Tibial nerve (tissue), 4 donors: Measurements from ENCODE around the gene ERP44. TPM values are rescaled to one million over a fixed set of nuclear protein-coding genes. Genes with fewer than 3 reads are reported as not detected.

Experiments used
- DNase-seq, 2 donors: peaks; one replicate each; pipeline ENCODE4 v3.0.0-alpha.2; 2019; ENCODE audit warnings: low spot score in 2 of 2
- H3K27ac ChIP-seq, 4 donors: fragments of 200-600 bp; sonication (generic) in 3 of 4; one replicate each; pipeline ENCODE4 v1.5.1; 2017 to 2019; ENCODE audit warnings: mild to moderate bottlenecking in 1 of 4
- H3K27me3 ChIP-seq, 2 donors: fragments of 200-600 bp; sonication (generic) in 1 of 2; one replicate each; pipeline versions ENCODE4 v1.5.1 to v1.6.0; 2017 to 2019
- H3K36me3 ChIP-seq, 3 donors: fragments of 200-600 bp; sonication (generic); one replicate each; pipeline ENCODE4 v1.5.1; 2018 to 2019
- H3K4me1 ChIP-seq, 4 donors: fragments of 200-600 bp; sonication (generic) in 3 of 4; one replicate each; pipeline ENCODE4 v1.5.1; 2017 to 2019
- H3K4me3 ChIP-seq, 4 donors: fragments of 200-600 bp; sonication (generic) in 3 of 4; one replicate each; pipeline ENCODE4 v1.5.1; 2017 to 2019; ENCODE audit warnings: mild to moderate bottlenecking in 1 of 4, moderate library complexity in 1 of 4
- H3K9me3 ChIP-seq, 4 donors: fragments of 200-600 bp; sonication (generic) in 3 of 4; one replicate each; pipeline ENCODE4 v1.5.1; 2017 to 2019
- CTCF ChIP-seq, 5 experiments: fragments of 200-600 bp in 3 of 5; fragments of 450-650 bp in 2 of 5; sonication (generic) in 3 of 5; IDR thresholded peaks; one replicate each; pipeline ENCODE4 v1.5.1; 2016 to 2019; ENCODE audit warnings: antibody characterized with exemption in 5 of 5, mild to moderate bottlenecking in 3 of 5, moderate library complexity in 2 of 5
- EP300 ChIP-seq, 2 donors: sonication (generic); formaldehyde crosslinking; IDR thresholded peaks; one replicate each; pipeline ENCODE4 v1.6.1; 2017; ENCODE audit warnings: antibody characterized with exemption in 2 of 2, mild to moderate bottlenecking in 1 of 2
- POLR2A ChIP-seq, 2 donors: fragments of 450-650 bp; IDR thresholded peaks; one replicate each; pipeline ENCODE4 v1.6.1; 2017; ENCODE audit warnings: antibody characterized with exemption in 2 of 2, mild to moderate bottlenecking in 2 of 2, moderate library complexity in 2 of 2
- WGBS, 2 donors: methylation state at CpG; one replicate each; pipeline ENCODE4 v1.1.5; 2018; 5-methylcytosine and 5-hydroxymethylcytosine counted together
- total RNA-seq, 4 donors: library from RNA; depleted of rRNA; stranded (reverse); fragments of >200 nt; gene quantifications; one replicate each; pipeline ENCODE4 v1.1.0, GENCODE V29; 2016

The ERP44 gene
- total RNA-seq, 4 donors from 2014 or later, result 10.9 to 16.0 (median 13.4) TPM

- no peak overlapping the region for H3K27ac ChIP-seq
- H3K36me3 ChIP-seq, result peaks cover 0 to 25% (median 0%) of the 10 kb centered on the region in 3 donors
- no peak for DNase-seq
- no peaks in the 10 kb centered on the region for H3K27me3 ChIP-seq
- H3K4me3 ChIP-seq, result no peak overlapping the region
- no peak for TF ChIP-seq POLR2A (IDR thresholded peaks at IDR 0.05)
- H3K9me3 ChIP-seq, result peaks cover 0 to 30% (median 2%) of the 10 kb centered on the region in 4 donors
- no peaks in the 10 kb centered on the region for H3K4me1 ChIP-seq
These were observed 112.2 kb downstream of the ERP44 start for GRCh38 chr9:99986642-99987041.

- Histone ChIP-seq H3K27ac (no peak overlapping the region), H3K36me3 (peaks cover 0 to 18% (median 0%) of the 10 kb centered on the region in 3 donors), H3K4me1 (no peaks in the 10 kb centered on the region), H3K4me3 (no peak overlapping the region), H3K9me3 (no peaks in the 10 kb centered on the region), H3K27me3 (no peaks in the 10 kb centered on the region)
- 81% methylated on average over 2 of the region's 2 CpGs for WGBS, 2 donors
- no peak for TF ChIP-seq CTCF (IDR thresholded peaks at IDR 0.05)
- no peak for TF ChIP-seq POLR2A (IDR thresholded peaks at IDR 0.05)
- no peak for TF ChIP-seq EP300 (IDR thresholded peaks at IDR 0.05)
- no peak for DNase-seq
These were observed 118.2 kb downstream of the ERP44 start for GRCh38 chr9:99980598-99980997.

- TF ChIP-seq POLR2A (IDR thresholded peaks at IDR 0.05), result no peak
- TF ChIP-seq CTCF (IDR thresholded peaks at IDR 0.05), result no peak
- no peak for TF ChIP-seq EP300 (IDR thresholded peaks at IDR 0.05)
- Histone ChIP-seq H3K9me3 (no peaks in the 10 kb centered on the region), H3K4me3 (no peak overlapping the region), H3K36me3 (peaks cover 0 to 23% (median 0%) of the 10 kb centered on the region in 3 donors), H3K27me3 (no peaks in the 10 kb centered on the region), H3K27ac (no peak overlapping the region), H3K4me1 (no peaks in the 10 kb centered on the region)
- WGBS, 2 donors, result 98 to 100% methylated on average over 1 of the region's 1 CpG
- DNase-seq, result no peak
These were observed 120.6 kb downstream of the ERP44 start for GRCh38 chr9:99978221-99978620.

GRCh38 chr9:99977033-99977792 lies 121.6 kb downstream of the ERP44 start:
- Histone ChIP-seq H3K4me1 (no peaks in the 10 kb centered on the region), H3K36me3 (peaks cover 0 to 17% (median 0%) of the 10 kb centered on the region in 3 donors), H3K27ac (no peak overlapping the region), H3K4me3 (no peak overlapping the region), H3K9me3 (no peaks in the 10 kb centered on the region), H3K27me3 (no peaks in the 10 kb centered on the region)
- TF ChIP-seq POLR2A (IDR thresholded peaks at IDR 0.05) (no peak), CTCF (IDR thresholded peaks at IDR 0.05) (no peak), EP300 (IDR thresholded peaks at IDR 0.05) (no peak)
- WGBS, 2 donors, result 81 to 92% methylated on average over 3 of the region's 3 CpGs
- DNase-seq, result no peak

- H3K4me3 ChIP-seq, result no peak overlapping the region
- H3K4me1 ChIP-seq, result no peaks in the 10 kb centered on the region
- WGBS, 2 donors, result 97 to 100% methylated on average over 3 of the region's 3 CpGs
- H3K27me3 ChIP-seq, result no peaks in the 10 kb centered on the region
- DNase-seq, result no peak
- H3K36me3 ChIP-seq, result peaks cover 0 to 46% (median 3%) of the 10 kb centered on the region in 3 donors
- TF ChIP-seq POLR2A (IDR thresholded peaks at IDR 0.05), result no peak
- no peak for TF ChIP-seq EP300 (IDR thresholded peaks at IDR 0.05)
- TF ChIP-seq CTCF (IDR thresholded peaks at IDR 0.05), result no peak
- H3K9me3 ChIP-seq, result no peaks in the 10 kb centered on the region
- no peak overlapping the region for H3K27ac ChIP-seq
These were observed 125.3 kb downstream of the ERP44 start for GRCh38 chr9:99973455-99973854.
